ENCODE measurements around the gene MBD5.

GRCh38 chr2:148240838-148241237 lies 219.9 kb downstream of the MBD5 start:
- TF ChIP-seq POLR2AphosphoS5 (IDR thresholded peaks at IDR 0.05; ENCODE audit: low read depth, low read length) (no peak), CTCF (IDR thresholded peaks at IDR 0.05) (no peak), EZH2phosphoT487 (IDR thresholded peaks at IDR 0.05; ENCODE audit: borderline replicate concordance, low read depth) (no peak), ELF1 (IDR thresholded peaks at IDR 0.05) (no peak), YY1 (IDR thresholded peaks at IDR 0.05; ENCODE audit: low read depth) (no peak), GABPA (IDR thresholded peaks at IDR 0.05; ENCODE audit: low read depth) (no peak)

All from SK-N-SH (cell line).